DMS 273 (cell line): ENCODE data around the gene SH3GL1.

Source experiments
- DNase-seq: peaks from one replicate; lab custom pipeline; 2025; ENCODE audit not compliant: unreplicated experiment; lab: John Stamatoyannopoulos, UW

The SH3GL1 gene

DNA sequence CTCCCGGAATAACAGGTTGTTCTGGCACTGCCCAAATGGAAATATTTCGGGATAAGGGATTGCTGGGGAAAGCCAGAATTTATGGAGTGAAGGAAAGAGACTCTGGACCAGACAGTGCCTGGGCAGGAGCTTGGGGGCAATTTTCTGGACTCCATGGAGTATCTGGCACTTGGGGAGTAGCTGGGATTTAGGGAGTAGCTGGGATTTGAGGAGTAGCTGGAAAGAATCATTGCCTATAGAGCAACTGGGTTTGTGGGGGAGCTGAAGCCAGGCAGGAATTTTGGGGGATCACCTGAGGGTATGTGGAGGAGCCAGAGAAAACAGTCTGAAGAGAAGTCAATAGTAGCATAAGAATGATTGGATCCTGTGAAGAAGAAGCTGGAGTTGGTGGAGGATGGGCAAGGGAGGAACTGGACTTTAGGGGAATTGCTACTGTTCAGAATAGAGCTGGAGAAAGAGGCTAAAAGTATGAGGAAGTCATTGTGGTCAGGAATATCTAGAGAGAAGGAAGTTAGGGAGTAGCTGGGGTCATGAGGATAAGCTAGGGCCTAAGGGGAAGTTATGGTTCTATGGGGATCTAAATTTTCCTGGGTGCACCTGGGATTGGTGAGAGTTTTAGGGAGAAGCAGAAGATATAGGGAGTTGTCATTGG, 81.2 kb downstream of the SH3GL1 start:
- DNase-seq: no peak

DNA sequence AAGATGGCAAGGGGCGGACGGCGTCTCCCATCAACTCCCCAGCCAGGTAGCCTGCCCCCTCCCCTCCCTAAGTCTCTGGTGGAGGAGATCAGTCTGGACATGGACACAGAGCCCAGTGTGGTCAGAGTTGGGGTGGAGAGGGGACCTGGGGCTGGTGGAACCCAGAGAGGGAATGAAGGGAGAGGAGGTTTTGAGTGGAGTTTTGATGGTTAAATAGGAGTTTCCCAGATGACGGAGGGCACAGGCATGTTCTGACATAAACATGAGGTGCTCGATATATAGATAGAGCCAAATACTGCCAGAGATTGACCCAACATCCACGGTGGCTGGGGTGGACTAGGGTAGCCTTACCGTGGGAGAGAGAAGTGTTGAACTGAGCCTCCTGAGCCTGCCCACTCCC, 81.9 kb downstream of the SH3GL1 start:
- DNase-seq: no peak

DNA sequence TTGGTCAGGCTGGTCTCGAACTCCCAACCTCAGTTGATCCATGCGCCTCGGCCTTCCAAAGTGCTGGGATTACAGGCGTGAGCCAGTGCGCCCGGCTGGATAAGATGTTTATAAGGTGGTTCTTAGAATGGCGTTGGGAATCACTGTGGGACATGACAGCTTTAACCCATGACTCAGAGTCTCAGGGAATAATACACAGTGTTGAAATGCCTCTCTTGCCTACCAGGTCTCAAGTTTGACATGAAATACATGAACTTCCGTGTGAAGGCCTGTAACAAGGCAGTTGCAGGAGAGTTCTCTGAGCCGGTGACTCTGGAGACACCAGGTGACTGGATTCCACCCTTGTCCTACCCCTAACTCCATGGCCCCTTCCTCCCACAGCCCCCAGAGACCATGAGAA, 83.4 kb downstream of the SH3GL1 start:
- no peak for DNase-seq

DNA sequence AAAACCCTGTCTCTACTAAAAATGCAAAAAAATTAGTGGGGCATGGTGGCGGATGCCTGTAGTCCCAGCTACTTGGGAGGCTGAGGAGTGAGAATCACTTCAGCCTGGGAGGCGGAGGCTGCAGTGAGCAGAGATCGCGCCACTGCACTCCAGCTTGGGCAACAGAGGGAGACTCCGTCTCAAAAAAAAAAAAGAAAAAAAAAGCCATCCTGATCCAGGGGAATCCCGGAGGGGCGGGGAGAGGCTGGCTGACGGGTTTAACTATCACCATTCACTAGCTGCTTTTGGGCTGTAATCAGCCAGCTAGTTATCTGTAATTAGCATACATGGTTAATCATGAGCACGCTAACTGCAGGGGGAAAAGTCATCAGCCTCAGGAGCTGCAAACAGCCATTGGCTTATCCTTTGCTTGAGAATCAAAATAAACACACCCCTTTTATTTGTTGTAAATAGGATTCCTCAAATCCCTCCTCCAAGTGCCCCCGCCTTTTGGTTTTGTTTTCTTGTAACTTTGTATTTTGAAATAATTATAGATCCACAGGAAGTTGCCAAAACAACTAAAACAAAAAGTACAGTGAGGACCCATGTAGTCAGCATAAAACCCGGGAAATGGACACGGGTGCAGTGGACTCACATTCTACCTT, 86.4 kb downstream of the SH3GL1 start:
- no peak for DNase-seq
